Loucy (cell line): Measurements from ENCODE around the gene RUNX2.

Experiments
- H2AFZ ChIP-seq: fragments of 200-600 bp; sonication (generic); 2 replicates; pipeline ENCODE4 v1.6.0; 2016; ENCODE audit warnings: antibody characterized with exemption, mild to moderate bottlenecking, low read length, moderate library complexity
- H3F3A ChIP-seq: fragments of 200-600 bp; 2 replicates; pipeline ENCODE4 v1.6.0; 2016; ENCODE audit warnings: antibody characterized with exemption, low read depth, mild to moderate bottlenecking
- H3K27me3 ChIP-seq: fragments of 200-600 bp; sonication (generic); 2 replicates; pipeline ENCODE4 v1.6.1; 2014; ENCODE audit warnings: low read length, mild to moderate bottlenecking; ENCODE audit not compliant: insufficient read depth, poor library complexity, severe bottlenecking
- H3K36me3 ChIP-seq: fragments of 200-600 bp; sonication (generic); 2 replicates; pipeline ENCODE4 v1.6.1; 2016; ENCODE audit warnings: low read length; ENCODE audit not compliant: insufficient read depth
- H3K4me1 ChIP-seq: fragments of 200-600 bp; sonication (generic); 2 replicates; pipeline ENCODE4 v1.5.1; 2014; ENCODE audit warnings: low read length, mild to moderate bottlenecking; ENCODE audit not compliant: insufficient read depth, poor library complexity, severe bottlenecking
- H3K4me2 ChIP-seq: fragments of 200-600 bp; sonication (generic); 2 replicates; pipeline ENCODE4 v1.6.0; 2014; ENCODE audit warnings: antibody characterized with exemption, low read length, low read depth, mild to moderate bottlenecking; ENCODE audit not compliant: poor library complexity, severe bottlenecking
- H3K4me3 ChIP-seq: fragments of 200-600 bp; sonication (generic); 2 replicates; pipeline ENCODE4 v1.5.1; 2014; ENCODE audit warnings: low read length, mild to moderate bottlenecking, mixed read lengths; ENCODE audit not compliant: poor library complexity, severe bottlenecking
- H3K79me2 ChIP-seq: fragments of 200-600 bp; sonication (generic); 2 replicates; pipeline ENCODE4 v1.6.1; 2014; ENCODE audit warnings: low read length; ENCODE audit not compliant: insufficient read depth
- H3K9ac ChIP-seq: fragments of 200-600 bp; sonication (generic); 2 replicates; pipeline ENCODE4 v1.6.0; 2014; ENCODE audit warnings: mild to moderate bottlenecking, low read depth, low read length, moderate library complexity; ENCODE audit not compliant: poor library complexity, severe bottlenecking
- H3K9me2 ChIP-seq: fragments of 200-600 bp; sonication (generic); replicated peaks from 2 replicates; pipeline ENCODE4 v1.6.1; 2016; ENCODE audit warnings: low read depth, low read length, mixed read lengths
- H3K9me3 ChIP-seq: fragments of 200-600 bp; sonication (generic); 2 replicates; pipeline ENCODE4 v1.6.1; 2014; ENCODE audit warnings: mild to moderate bottlenecking, antibody characterized with exemption, low read length, low read depth; ENCODE audit not compliant: insufficient read depth
- H4K20me1 ChIP-seq: fragments of 200-600 bp; sonication (generic); 2 replicates; pipeline ENCODE4 v1.6.0; 2014; ENCODE audit warnings: antibody characterized with exemption, low read length, mild to moderate bottlenecking; ENCODE audit not compliant: insufficient read depth, poor library complexity, severe bottlenecking
- EZH2phosphoT487 ChIP-seq: fragments of 200-600 bp; IDR thresholded peaks from 2 replicates; pipeline ENCODE4 v1.6.1; 2018; ENCODE audit warnings: antibody characterized with exemption, mild to moderate bottlenecking, moderate library complexity, borderline replicate concordance
- TF ChIP-seq, protein P1 (sequence below): fragments of 200-600 bp; sonication (generic); conservative IDR thresholded peaks from 2 replicates; pipeline ENCODE4 v1.5.1; 2014; ENCODE audit warnings: mild to moderate bottlenecking, antibody characterized with exemption, low read length

RUNX2 gene

GRCh38 chr6:45458672-45459071 lies 130.5 kb downstream of the RUNX2 start:
- Histone ChIP-seq H2AFZ (no peak overlapping the region), H3K9me3 (no peaks in the 10 kb centered on the region), H3F3A (peaks cover 4% of the 10 kb centered on the region; the same call in 1 of the 2 replicates), H3K27me3 (no peaks in the 10 kb centered on the region), H3K36me3 (peaks cover 25% of the 10 kb centered on the region; the same call in 1 of the 2 replicates), H4K20me1 (peaks cover 28% of the 10 kb centered on the region), H3K79me2 (peaks cover 86% of the 10 kb centered on the region), H3K9me2 (no peaks in the 10 kb centered on the region), H3K4me2 (no peak overlapping the region), H3K4me3 (no peak overlapping the region), H3K9ac (no peak overlapping the region), H3K4me1 (peaks cover 68% of the 10 kb centered on the region)
- TF ChIP-seq EZH2phosphoT487, result no peak
- TF ChIP-seq, protein P1, sequence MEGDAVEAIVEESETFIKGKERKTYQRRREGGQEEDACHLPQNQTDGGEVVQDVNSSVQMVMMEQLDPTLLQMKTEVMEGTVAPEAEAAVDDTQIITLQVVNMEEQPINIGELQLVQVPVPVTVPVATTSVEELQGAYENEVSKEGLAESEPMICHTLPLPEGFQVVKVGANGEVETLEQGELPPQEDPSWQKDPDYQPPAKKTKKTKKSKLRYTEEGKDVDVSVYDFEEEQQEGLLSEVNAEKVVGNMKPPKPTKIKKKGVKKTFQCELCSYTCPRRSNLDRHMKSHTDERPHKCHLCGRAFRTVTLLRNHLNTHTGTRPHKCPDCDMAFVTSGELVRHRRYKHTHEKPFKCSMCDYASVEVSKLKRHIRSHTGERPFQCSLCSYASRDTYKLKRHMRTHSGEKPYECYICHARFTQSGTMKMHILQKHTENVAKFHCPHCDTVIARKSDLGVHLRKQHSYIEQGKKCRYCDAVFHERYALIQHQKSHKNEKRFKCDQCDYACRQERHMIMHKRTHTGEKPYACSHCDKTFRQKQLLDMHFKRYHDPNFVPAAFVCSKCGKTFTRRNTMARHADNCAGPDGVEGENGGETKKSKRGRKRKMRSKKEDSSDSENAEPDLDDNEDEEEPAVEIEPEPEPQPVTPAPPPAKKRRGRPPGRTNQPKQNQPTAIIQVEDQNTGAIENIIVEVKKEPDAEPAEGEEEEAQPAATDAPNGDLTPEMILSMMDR, result no peak

GRCh38 chr6:45460166-45460565 lies 132.0 kb downstream of the RUNX2 start:
- H3K4me2 ChIP-seq, result no peak overlapping the region
- no peak overlapping the region for H2AFZ ChIP-seq
- TF ChIP-seq, protein P1, result no peak
- no peak for TF ChIP-seq EZH2phosphoT487
- H3K27me3 ChIP-seq, result no peaks in the 10 kb centered on the region
- H3K36me3 ChIP-seq, result peaks cover 25% of the 10 kb centered on the region; the same call in 1 of the 2 replicates
- H3K9ac ChIP-seq, result no peak overlapping the region
- no peaks in the 10 kb centered on the region for H3K9me2 ChIP-seq
- H4K20me1 ChIP-seq, result peaks cover 22% of the 10 kb centered on the region
- H3K4me3 ChIP-seq, result no peak overlapping the region
- peaks cover 92% of the 10 kb centered on the region for H3K79me2 ChIP-seq
- no peaks in the 10 kb centered on the region for H3F3A ChIP-seq
- peaks cover 53% of the 10 kb centered on the region for H3K4me1 ChIP-seq
- no peaks in the 10 kb centered on the region for H3K9me3 ChIP-seq

DNA sequence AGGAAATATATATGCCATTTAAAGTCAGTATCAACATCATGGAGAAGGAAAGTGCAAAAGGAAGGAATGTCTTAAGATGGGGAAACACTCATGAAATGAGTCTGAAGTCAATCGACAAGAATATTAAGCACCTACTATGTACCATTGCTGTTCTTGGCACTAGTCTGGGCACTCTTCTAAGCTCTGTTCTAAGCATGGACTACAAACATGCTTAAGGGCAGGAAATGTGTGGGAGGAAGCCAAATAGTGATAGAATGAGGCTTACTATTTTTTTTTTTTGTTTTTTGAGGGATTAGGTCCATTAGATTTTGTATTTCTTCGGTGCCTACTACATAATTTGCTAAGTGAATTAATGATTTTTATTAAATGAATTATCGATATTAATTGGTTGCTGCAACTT lies 133.4 kb downstream of the RUNX2 start:
- no peaks in the 10 kb centered on the region for H3K9me2 ChIP-seq
- H3K4me1 ChIP-seq, result peaks cover 42% of the 10 kb centered on the region
- H2AFZ ChIP-seq, result no peak overlapping the region
- H3K36me3 ChIP-seq, result peaks cover 22% of the 10 kb centered on the region; the same call in 1 of the 2 replicates
- H3K27me3 ChIP-seq, result no peaks in the 10 kb centered on the region
- H3K9me3 ChIP-seq, result no peaks in the 10 kb centered on the region
- peaks cover 90% of the 10 kb centered on the region for H3K79me2 ChIP-seq
- no peak overlapping the region for H3K4me2 ChIP-seq
- H3K9ac ChIP-seq, result no peak overlapping the region
- TF ChIP-seq, protein P1, result no peak
- no peak for TF ChIP-seq EZH2phosphoT487
- no peaks in the 10 kb centered on the region for H3F3A ChIP-seq
- H3K4me3 ChIP-seq, result no peak overlapping the region
- H4K20me1 ChIP-seq, result peaks cover 8% of the 10 kb centered on the region
